ENCODE data around the gene AJUBA. TPM values are rescaled to one million over a fixed set of nuclear protein-coding genes. Genes with fewer than 3 reads are reported as not detected.

AJUBA gene
- total and polyA plus RNA-seq, 2 of the 8 experiments (the other 6 are each of a cell fraction or from before 2014, with no cell fraction given) = 33.1 to 46.0 TPM

GRCh38 chr14:23023022-23023794 lies 40.9 kb upstream of the AJUBA start:
- Histone ChIP-seq H3K4ac (replicated peaks; ENCODE audit: insufficient read length, low read depth, low read length) (no peak overlapping the region), H3K23ac (ENCODE audit: insufficient read length) (no peak overlapping the region), H3K4me2 (ENCODE audit: insufficient read depth in 1 of 2, low read depth in 2 of 2, low read length in 2 of 2) (no peak overlapping the region), H2BK120ac (replicated peaks; ENCODE audit: low read depth, low read length) (no peak overlapping the region), H2BK5ac (ENCODE audit: low read depth, low read length) (no peak overlapping the region), H3K14ac (ENCODE audit: insufficient read length) (no peak overlapping the region), H3K27me3 (replicated peaks in 1 of 4; ENCODE audit: control insufficient read depth in 3 of 4, extremely low read depth in 1 of 4, insufficient read depth in 3 of 4, low read length in 3 of 4) (no peaks in the 10 kb centered on the region), H4K91ac (replicated peaks; ENCODE audit: insufficient read length, low read length) (no peak overlapping the region), H4K5ac (ENCODE audit: insufficient read length, low read depth, low read length) (no peak overlapping the region), H2BK20ac (ENCODE audit: low read length) (no peak overlapping the region), H3K9ac (replicated peaks in 1 of 4; ENCODE audit: extremely low read depth in 1 of 4, low read depth in 3 of 4, low read length in 3 of 4) (no peak overlapping the region), H3K79me1 (ENCODE audit: low read depth, low read length) (no peaks in the 10 kb centered on the region), H3K23me2 (ENCODE audit: low read depth, low read length) (no peaks in the 10 kb centered on the region), H3K27ac (ENCODE audit: low read depth, low read length) (no peak overlapping the region), H3K18ac (ENCODE audit: extremely low read depth, low read length) (no peak overlapping the region), H3K79me2 (ENCODE audit: control insufficient read depth in 1 of 2, insufficient read depth in 2 of 2, low read length in 2 of 2) (peaks cover 0 to 2% of the 10 kb centered on the region in 2 experiments; a peak in 1 of 4 replicates), H3K56ac (replicated peaks; ENCODE audit: insufficient read length, low read depth, low read length) (no peak overlapping the region), H2BK12ac (ENCODE audit: low read depth, low read length) (no peak overlapping the region), H3K9me3 (ENCODE audit: insufficient read depth in 2 of 2, low read depth in 1 of 2, low read length in 1 of 2) (no peaks in the 10 kb centered on the region), H2AFZ (ENCODE audit: low read length) (no peak overlapping the region), H3K36me3 (ENCODE audit: control insufficient read depth in 2 of 4, insufficient read depth in 4 of 4, low read length in 3 of 4) (peaks cover 3 to 20% (median 9%) of the 10 kb centered on the region in 4 experiments; a peak in 6 of 8 replicates), H2AK5ac (ENCODE audit: low read depth, low read length) (no peak overlapping the region), H4K8ac (ENCODE audit: extremely low read depth, insufficient read depth, low read length) (no peak overlapping the region), H2BK15ac (ENCODE audit: low read length) (no peak overlapping the region), H4K20me1 (replicated peaks in 1 of 2; ENCODE audit: control insufficient read depth in 1 of 2, insufficient read depth in 2 of 2, low read length in 2 of 2) (peaks cover 2 to 3% of the 10 kb centered on the region in 2 experiments), H3K4me1 (replicated peaks in 1 of 4; ENCODE audit: control insufficient read depth in 3 of 4, insufficient read depth in 4 of 4, low read length in 3 of 4) (peaks cover 0 to 3% (median under 1%) of the 10 kb centered on the region in 4 experiments; a peak in 1 of 7 replicates), H3K4me3 (ENCODE audit: extremely low read depth in 1 of 4, insufficient read depth in 2 of 4, low read depth in 3 of 4, low read length in 4 of 4) (no peak overlapping the region)
- FAIRE-seq = no peak
- POLR2A ChIA-PET (ENCODE audit: partially characterized antibody) = interaction anchor here (0.6 to 11.2 kb wide), 12 partner anchors 8 to 220 kb away, joined by 3 to 99 read pairs (median 4); partner anchors contain the start of genes CDH24, PSMB11 and PSMB5
- CTCF ChIA-PET (ENCODE audit: partially characterized antibody) = interaction anchor here (0.5 to 11.9 kb wide), 13 partner anchors 10 to 543 kb away, joined by 3 to 103 read pairs (median 6); partner anchors contain the start of genes AJUBA, CDH24 and PSMB11
- WGBS, 2 experiments (ENCODE audit: extremely low coverage in 1 of 2, insufficient coverage in 1 of 2, insufficient read length in 1 of 2, insufficient replicate concordance in 2 of 2, low coverage in 1 of 2, low lambda C conversion rate in 2 of 2, missing lambda C conversion rate in 1 of 2) = 87% methylated on average over 8 of the region's 8 CpGs; no CpG with 5 or more reads in 1 of the 2 experiments
- DNase-seq (ENCODE audit: low read depth in 1 of 2, low spot score in 2 of 2) = no peak
- TF ChIP-seq BCL11A (IDR thresholded peaks at IDR 0.05; ENCODE audit: low read depth in 2 of 2, low read length in 2 of 2) (no peak), SIRT6 (IDR thresholded peaks at IDR 0.05; ENCODE audit: low read length) (no peak), POLR2AphosphoS5 (IDR thresholded peaks at IDR 0.05; ENCODE audit: low read depth, low read length) (no peak), PHF8 (conservative IDR thresholded peaks at IDR 0.05; ENCODE audit: low read depth, low read length) (no peak), ASH2L (IDR thresholded peaks at IDR 0.05; ENCODE audit: low read length) (no peak), SIX5 (IDR thresholded peaks at IDR 0.05; ENCODE audit: low read depth, low read length) (no peak), TAF7 (optimal IDR thresholded peaks at IDR 0.05; ENCODE audit: borderline replicate concordance, low read depth, low read length) (no peak), SP4 (IDR thresholded peaks at IDR 0.05; ENCODE audit: low read length) (no peak), SUZ12 (IDR thresholded peaks at IDR 0.05; ENCODE audit: low read length) (no peak), SAP30 (IDR thresholded peaks at IDR 0.05; ENCODE audit: insufficient read depth, insufficient replicate concordance, low read length) (no peak), TBP (IDR thresholded peaks at IDR 0.05; ENCODE audit: low read depth, low read length) (no peak), RFX5 (IDR thresholded peaks at IDR 0.05; ENCODE audit: borderline replicate concordance, low read depth, low read length) (no peak), FOSL1 (IDR thresholded peaks at IDR 0.05; ENCODE audit: insufficient read depth, low read depth, low read length) (no peak)
